Ovary (tissue), 3 donors: ENCODE data around the gene CARS2.

ENCODE experiments used
- EP300 ChIP-seq: sonication (generic); formaldehyde crosslinking; IDR thresholded peaks from one replicate; pipeline ENCODE4 v1.6.1; 2017; ENCODE audit warnings: antibody characterized with exemption
- TF ChIP-seq, protein P1 (sequence below), 3 donors: fragments of 450-650 bp in 2 of 3; fragments of 200-600 bp in 1 of 3; IDR thresholded peaks; one replicate each; pipeline versions ENCODE4 v1.5.1 to v1.8.0; 2016 to 2022; ENCODE audit warnings: antibody characterized with exemption in 3 of 3, mild to moderate bottlenecking in 1 of 3
- donor health status: DM: no; HTN: no; CAD: no.

DNA sequence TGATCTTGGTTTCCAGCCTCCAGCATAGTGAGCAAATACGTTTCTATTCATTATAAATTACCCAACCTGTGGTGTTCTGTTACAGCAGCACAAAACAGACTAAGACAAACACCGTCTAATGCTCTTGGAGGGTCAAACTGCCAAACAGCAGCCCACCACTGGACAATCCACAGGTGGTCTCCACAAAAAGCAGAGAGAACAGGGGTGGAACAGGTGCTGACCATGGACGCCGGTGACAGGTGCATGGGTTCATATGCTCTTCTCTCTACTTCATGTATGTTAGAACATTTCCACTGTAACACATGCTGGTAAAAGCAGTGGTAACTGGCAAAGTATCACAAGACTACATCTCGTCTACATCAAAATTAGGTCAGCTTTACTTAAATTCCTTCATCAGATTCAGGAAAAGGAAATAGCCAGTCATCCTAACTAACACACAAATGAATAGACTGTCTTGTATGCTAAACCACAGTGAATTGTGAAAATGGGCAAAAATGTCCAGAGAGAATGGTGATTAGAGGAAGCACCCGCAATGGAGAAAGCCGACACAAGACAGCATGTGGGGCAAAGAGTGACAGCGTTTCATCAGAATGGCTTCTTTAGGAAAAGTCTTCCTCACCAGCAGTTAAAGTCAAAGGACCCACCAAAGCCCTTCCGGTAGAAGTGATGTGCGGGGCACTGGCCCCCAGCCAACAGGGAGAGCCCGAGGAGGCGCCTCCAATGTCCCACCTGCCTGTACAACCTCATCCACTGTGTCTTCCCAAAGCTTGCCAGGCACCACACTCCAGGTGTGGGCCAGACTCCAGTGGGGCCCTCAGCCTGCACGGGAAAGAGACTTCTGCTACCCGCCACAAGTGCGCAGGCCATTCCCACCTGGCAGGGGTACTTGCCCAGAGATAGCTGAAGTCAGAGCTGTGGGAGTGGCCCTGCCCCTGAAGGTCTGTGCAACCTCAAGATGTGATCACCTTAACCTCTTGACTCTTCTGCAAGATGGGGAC lies 6.5 kb downstream of the CARS2 start:
- TF ChIP-seq, protein P1, sequence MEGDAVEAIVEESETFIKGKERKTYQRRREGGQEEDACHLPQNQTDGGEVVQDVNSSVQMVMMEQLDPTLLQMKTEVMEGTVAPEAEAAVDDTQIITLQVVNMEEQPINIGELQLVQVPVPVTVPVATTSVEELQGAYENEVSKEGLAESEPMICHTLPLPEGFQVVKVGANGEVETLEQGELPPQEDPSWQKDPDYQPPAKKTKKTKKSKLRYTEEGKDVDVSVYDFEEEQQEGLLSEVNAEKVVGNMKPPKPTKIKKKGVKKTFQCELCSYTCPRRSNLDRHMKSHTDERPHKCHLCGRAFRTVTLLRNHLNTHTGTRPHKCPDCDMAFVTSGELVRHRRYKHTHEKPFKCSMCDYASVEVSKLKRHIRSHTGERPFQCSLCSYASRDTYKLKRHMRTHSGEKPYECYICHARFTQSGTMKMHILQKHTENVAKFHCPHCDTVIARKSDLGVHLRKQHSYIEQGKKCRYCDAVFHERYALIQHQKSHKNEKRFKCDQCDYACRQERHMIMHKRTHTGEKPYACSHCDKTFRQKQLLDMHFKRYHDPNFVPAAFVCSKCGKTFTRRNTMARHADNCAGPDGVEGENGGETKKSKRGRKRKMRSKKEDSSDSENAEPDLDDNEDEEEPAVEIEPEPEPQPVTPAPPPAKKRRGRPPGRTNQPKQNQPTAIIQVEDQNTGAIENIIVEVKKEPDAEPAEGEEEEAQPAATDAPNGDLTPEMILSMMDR (IDR thresholded peaks at IDR 0.05) = no peak
- no peak for TF ChIP-seq EP300
